ENCODE measurements around the gene INHBE.

INHBE gene

GRCh38 chr12:57465747-57466505 lies 10.8 kb downstream of the INHBE start:
- no peak for TF ChIP-seq CTCF (IDR thresholded peaks at IDR 0.05)
- TF ChIP-seq ZFX (IDR thresholded peaks at IDR 0.05; ENCODE audit: borderline replicate concordance) = no peak

DNA sequence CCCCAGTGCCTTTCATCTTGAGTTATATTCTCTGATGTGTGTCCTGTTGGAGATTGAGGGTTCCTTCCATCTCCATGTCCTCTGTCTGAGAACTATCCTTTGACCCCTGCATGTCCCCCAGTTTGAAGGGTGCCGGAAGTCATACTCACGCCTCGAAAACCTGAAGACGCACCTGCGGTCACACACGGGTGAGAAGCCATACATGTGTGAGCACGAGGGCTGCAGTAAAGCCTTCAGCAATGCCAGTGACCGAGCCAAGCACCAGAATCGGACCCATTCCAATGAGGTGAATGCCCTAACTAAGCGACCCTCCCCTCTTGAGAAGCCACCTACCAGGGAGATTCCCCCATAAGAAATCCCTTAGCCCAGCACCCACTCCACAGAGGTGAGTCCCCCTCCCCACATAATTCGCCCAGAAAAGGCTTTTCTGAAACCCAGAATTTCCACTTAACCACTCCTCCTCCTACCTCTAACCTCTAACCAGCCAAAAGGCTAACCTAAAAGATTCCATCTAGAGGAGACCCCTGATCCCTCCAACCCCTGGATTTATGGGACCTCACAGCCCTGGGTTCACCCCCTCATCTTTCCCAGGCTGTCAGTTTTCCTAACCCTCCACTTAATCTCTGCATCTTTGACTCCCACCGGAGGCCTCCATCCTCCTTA lies 12.2 kb downstream of the INHBE start:
- TF ChIP-seq ZFX (IDR thresholded peaks at IDR 0.05; ENCODE audit: borderline replicate concordance) (no peak), CTCF (IDR thresholded peaks at IDR 0.05) (no peak)
- no peak overlapping the region for H3K27ac ChIP-seq

More at GRCh38 chr12:57465747-57466505, 10.8 kb downstream of the INHBE start:
- no peak overlapping the region for H3K27ac ChIP-seq

DNA sequence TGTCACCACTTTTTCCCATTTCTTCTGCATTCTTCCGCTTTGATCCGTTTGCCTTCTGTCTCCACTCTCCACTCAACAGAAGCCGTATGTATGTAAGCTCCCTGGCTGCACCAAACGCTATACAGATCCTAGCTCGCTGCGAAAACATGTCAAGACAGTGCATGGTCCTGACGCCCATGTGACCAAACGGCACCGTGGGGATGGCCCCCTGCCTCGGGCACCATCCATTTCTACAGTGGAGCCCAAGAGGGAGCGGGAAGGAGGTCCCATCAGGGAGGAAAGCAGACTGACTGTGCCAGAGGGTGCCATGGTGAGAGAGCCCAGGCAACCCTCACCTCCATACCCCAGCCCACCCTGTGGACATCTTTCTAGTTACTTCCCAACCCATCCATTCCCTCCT lies 12.8 kb downstream of the INHBE start:
- TF ChIP-seq CTCF (IDR thresholded peaks at IDR 0.05) (no peak), ZFX (IDR thresholded peaks at IDR 0.05; ENCODE audit: borderline replicate concordance) (no peak)
- no peak overlapping the region for H3K27ac ChIP-seq

GRCh38 chr12:57469296-57470164 lies 14.4 kb downstream of the INHBE start:
- no peak overlapping the region for H3K27ac ChIP-seq
- TF ChIP-seq CTCF (IDR thresholded peaks at IDR 0.05) = no peak
- no peak for TF ChIP-seq ZFX (IDR thresholded peaks at IDR 0.05; ENCODE audit: borderline replicate concordance)

- no peak overlapping the region for H3K27ac ChIP-seq
- TF ChIP-seq ZFX (IDR thresholded peaks at IDR 0.05; ENCODE audit: borderline replicate concordance) (no peak), CTCF (IDR thresholded peaks at IDR 0.05) (no peak)
Measured at GRCh38 chr12:57470286-57470969, 15.3 kb downstream of the INHBE start.

GRCh38 chr12:57470970-57471656 lies 16.0 kb downstream of the INHBE start:
- no peak overlapping the region for H3K27ac ChIP-seq
- no peak for TF ChIP-seq ZFX (IDR thresholded peaks at IDR 0.05; ENCODE audit: borderline replicate concordance)
- no peak for TF ChIP-seq CTCF (IDR thresholded peaks at IDR 0.05)

All from 22Rv1 (cell line).